Effector memory CD8-positive, alpha-beta T cell (primary cell): ENCODE data around the gene S100A16.

Source experiments
- ATAC-seq: fragments of 150-1000 bp; cut with Tn5 transposase; replicated peaks from 2 replicates; pipeline ENCODE4 v1.10.0; 2021; ENCODE audit warnings: mild to moderate bottlenecking, moderate library complexity
- DNase-seq, 3 experiments: peaks; one replicate each; pipeline ENCODE4 v3.0.0; 2021
- H3K27ac Mint-ChIP-seq, 2 donors: one replicate each; pipeline ENCODE4 v1.8.0; 2022; ENCODE audit warnings: mild to moderate bottlenecking in 2 of 2, mixed read lengths in 2 of 2, moderate library complexity in 2 of 2
- H3K27me3 Mint-ChIP-seq, 2 donors: one replicate each; pipeline ENCODE4 v1.8.0; 2022; ENCODE audit warnings: mixed read lengths in 2 of 2
- H3K36me3 Mint-ChIP-seq: one replicate; pipeline ENCODE4 v1.8.0; 2022; ENCODE audit warnings: mild to moderate bottlenecking, moderate library complexity, mixed read lengths; ENCODE audit not compliant: insufficient read depth
- H3K4me1 Mint-ChIP-seq, 2 donors: one replicate each; pipeline ENCODE4 v1.8.0; 2022; ENCODE audit warnings: low read depth in 2 of 2, mixed read lengths in 2 of 2
- H3K4me3 Mint-ChIP-seq, 2 donors: one replicate each; pipeline ENCODE4 v1.8.0; 2022; ENCODE audit warnings: mild to moderate bottlenecking in 2 of 2, mixed read lengths in 2 of 2, moderate library complexity in 2 of 2
- H3K9me3 Mint-ChIP-seq, 2 donors: one replicate each; pipeline ENCODE4 v1.8.0; 2022; ENCODE audit warnings: mixed read lengths in 2 of 2

Gene S100A16

DNA sequence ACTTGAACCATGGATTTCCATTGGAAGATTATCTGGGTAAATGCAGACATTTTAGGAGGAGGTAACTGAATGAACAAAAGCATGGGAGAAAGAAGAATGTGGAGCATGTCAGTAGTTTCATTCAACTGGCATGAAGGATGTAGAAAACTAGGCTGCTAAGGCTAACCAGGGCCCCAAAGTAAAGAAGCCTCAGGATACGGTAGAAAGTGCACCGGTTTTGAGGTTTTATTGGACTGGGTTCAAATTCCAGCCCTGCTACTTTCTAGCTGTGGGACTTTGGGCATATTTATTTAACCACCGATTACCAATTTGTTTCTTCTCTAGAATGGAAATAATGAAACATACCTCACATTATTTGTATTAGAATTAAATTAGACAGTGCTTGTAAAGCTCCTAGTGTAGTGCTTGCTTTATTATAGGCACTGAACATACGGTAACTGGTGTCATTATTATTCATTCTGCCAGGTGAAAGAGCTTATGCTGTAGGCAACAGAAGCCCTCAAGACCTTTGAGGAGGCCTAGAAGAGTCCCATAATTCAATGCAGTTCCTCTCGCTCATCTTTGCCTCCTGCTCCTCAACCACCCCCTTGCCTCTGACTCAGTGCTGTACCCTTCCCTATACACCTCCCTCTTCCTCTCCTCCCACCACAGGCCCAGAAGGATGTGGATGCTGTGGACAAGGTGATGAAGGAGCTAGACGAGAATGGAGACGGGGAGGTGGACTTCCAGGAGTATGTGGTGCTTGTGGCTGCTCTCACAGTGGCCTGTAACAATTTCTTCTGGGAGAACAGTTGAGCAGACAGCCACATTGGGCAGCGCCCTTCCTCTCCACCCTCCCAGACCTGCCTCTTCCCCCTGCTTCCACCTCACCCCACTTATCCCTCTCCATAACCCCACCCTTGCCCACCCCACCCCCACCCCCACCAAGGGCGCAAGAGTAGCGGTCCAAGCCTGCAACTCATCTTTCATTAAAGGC lies 18.4 kb upstream of the S100A16 start:
- Mint-ChIP-seq H3K36me3 (peaks cover 31% of the 10 kb centered on the region), H3K9me3 (no peaks in the 10 kb centered on the region), H3K4me3 (no peak overlapping the region)

DNA sequence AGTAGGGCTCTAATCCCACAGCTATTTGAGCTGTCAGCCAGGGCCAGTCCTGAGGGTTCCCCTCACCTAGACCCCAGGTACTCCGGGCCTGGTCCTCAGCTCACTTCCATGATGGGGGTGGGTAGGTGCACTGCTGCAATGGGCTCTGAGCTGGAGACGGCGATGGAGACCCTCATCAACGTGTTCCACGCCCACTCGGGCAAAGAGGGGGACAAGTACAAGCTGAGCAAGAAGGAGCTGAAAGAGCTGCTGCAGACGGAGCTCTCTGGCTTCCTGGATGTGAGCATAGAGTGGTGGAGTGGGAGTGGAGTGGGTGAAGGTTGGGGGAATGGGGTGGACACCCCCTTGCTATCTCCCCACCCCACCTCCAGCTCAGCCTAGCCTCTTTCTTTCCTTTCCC lies 17.4 kb upstream of the S100A16 start:
- no peak for ATAC-seq
- Mint-ChIP-seq H3K4me3 (no peak overlapping the region), H3K4me1 (peaks cover 10 to 22% of the 10 kb centered on the region in 2 donors), H3K27me3 (peaks cover 0 to 12% of the 10 kb centered on the region in 2 donors), H3K27ac (no peak overlapping the region), H3K9me3 (no peaks in the 10 kb centered on the region), H3K36me3 (peaks cover 28% of the 10 kb centered on the region)
- DNase-seq = no peak

More for the DNA sequence above, 18.4 kb upstream of the S100A16 start:
- H3K4me1 Mint-ChIP-seq = peaks cover 13 to 25% of the 10 kb centered on the region in 2 donors
- no peak for DNase-seq
- peaks cover 0 to 12% of the 10 kb centered on the region in 2 donors for H3K27me3 Mint-ChIP-seq
- H3K27ac Mint-ChIP-seq = no peak overlapping the region
- no peak for ATAC-seq

DNA sequence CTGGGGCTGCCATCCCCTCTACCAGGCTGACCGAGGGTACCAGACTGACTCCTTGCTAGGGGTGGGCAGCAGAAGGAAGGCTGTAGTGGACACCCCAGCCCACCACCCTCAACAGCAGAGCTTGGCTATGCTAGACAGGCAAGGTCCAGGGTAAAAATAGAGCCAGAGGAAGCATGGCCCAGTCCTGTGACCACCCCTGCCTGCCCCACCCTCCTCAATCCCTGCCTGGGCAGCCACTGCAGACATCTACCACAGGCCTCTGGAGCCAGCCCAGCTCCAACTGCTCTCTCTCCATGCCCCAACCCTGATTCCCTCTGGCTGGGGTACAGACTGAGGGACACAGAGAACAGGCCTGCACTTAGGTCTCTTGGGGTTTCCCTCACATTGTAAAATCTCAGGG lies 17.0 kb upstream of the S100A16 start:
- ATAC-seq (no peak), DNase-seq (no peak)
- H3K4me1 Mint-ChIP-seq = peaks cover 9 to 22% of the 10 kb centered on the region in 2 donors
- H3K9me3 Mint-ChIP-seq = no peaks in the 10 kb centered on the region
- peaks cover 0 to 12% of the 10 kb centered on the region in 2 donors for H3K27me3 Mint-ChIP-seq
- H3K4me3 Mint-ChIP-seq = no peak overlapping the region
- peaks cover 26% of the 10 kb centered on the region for H3K36me3 Mint-ChIP-seq
- no peak overlapping the region for H3K27ac Mint-ChIP-seq

DNA sequence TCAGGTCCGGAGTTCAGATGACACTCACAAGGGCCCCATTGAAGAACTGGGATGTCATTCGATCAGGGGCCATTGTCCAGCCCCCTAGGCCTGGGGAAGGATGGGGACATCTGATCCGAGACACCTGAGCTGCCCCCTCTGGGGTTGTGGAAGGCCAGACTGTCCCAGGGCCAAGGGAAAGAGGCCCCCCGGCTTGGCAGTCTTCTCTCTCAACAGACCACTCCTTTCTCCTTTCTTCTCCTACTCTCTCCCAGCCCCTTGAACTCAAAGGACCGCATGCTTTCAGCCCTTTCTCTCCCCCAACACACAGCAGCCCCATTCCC lies 16.4 kb upstream of the S100A16 start:
- Mint-ChIP-seq H3K36me3 (peaks cover 21% of the 10 kb centered on the region), H3K27me3 (peaks cover 0 to 12% of the 10 kb centered on the region in 2 donors), H3K27ac (no peak overlapping the region), H3K4me3 (no peak overlapping the region), H3K4me1 (peaks cover 7 to 19% of the 10 kb centered on the region in 2 donors), H3K9me3 (no peaks in the 10 kb centered on the region)
- ATAC-seq (no peak), DNase-seq (no peak)

DNA sequence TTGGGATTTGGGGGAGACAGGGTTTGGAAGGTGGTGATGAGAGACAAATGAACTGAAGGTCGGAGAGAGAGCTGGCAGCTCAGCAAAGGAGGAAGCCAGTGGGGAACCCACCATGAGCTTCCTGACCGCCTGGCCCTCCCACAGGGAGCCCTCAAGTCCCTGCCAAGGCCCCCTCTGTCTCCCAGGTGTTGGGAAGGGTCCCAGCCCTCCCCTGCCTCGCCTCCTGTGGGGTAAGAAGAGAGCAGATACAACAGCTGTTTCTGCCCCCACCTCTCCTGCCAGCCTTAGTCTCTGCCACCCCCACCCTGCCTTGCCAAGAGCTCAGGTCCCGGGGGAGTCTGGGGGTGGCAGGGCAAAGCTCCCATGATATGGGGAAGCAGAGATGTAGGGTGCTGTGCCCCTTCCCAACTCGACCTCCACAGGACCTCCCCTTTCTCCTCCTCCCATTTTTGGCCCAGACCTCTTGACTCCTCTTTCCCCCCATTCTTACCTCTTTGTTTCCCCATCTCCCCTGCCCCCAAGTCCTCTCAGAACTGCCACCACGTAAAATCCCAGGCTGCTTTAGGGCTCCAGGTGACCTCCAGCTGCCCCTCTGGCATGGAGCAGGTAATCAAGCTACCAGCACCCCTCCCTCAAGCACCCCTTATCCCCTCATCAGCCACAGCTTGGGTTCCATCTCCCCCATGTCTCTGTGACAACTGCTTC lies 15.9 kb upstream of the S100A16 start:
- peaks cover 7 to 17% of the 10 kb centered on the region in 2 donors for H3K4me1 Mint-ChIP-seq
- no peak overlapping the region for H3K27ac Mint-ChIP-seq
- no peaks in the 10 kb centered on the region for H3K9me3 Mint-ChIP-seq
- peaks cover 16% of the 10 kb centered on the region for H3K36me3 Mint-ChIP-seq
- ATAC-seq = no peak
- peaks cover 0 to 12% of the 10 kb centered on the region in 2 donors for H3K27me3 Mint-ChIP-seq
- DNase-seq = no peak
- no peak overlapping the region for H3K4me3 Mint-ChIP-seq

DNA sequence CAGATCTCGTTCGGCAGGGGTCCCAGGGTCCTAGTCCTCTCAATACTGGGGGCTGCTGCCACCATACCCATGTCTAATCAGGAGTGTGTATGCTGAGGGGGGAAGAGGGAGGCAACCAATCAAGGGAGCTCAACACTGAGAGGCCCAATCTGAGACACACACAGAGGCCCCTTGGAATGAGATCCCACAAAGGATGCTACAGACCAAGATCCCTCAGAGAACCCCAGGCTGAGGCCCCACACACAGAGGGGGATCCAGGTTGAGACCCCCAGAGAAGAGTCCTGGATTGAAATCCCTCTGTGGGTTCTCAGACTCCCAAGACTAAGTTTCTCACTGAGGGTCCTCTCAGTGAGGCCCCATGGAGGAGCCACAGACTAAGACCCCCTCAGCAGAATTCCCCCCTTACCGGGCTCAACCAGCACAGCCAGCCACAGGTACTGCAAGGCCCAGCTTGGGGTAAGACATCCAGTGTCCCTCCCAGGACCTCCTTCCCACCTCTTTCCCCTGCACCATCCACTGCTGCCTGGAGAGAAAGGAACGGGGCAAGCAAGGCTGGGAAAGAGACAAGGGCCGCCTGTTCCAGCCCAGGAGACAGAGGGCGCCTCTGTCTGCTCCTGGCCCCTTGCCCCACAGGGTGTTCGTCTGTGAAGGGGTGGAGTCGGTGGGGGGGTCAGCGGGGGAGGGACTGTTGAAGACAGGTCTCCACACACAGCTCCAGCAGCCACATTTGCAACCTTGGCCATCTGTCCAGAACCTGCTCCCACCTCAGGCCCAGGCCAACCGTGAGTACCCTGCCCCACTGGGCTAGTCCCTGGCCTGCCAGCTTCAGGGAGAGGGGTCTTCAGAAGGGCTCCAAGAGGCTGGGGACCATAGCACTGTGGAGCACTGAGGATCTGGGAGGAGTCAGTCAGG lies 15.0 kb upstream of the S100A16 start, which contains the start of gene S100A1:
TSS of gene S100A1 (plus strand) at position 720 of the 912 bp plus-strand sequence. CDS start 2,088 bp downstream, outside the sequence.
- ATAC-seq = no peak
- no peak for DNase-seq
- peaks cover 0 to 12% of the 10 kb centered on the region in 2 donors for H3K27me3 Mint-ChIP-seq
- no peak within 1 kb of the TSS for H3K4me3 Mint-ChIP-seq
- peak within 1 kb of the TSS in 1 of 2 donors; percentile 62 for H3K27ac Mint-ChIP-seq
- no peaks in the 10 kb centered on the region for H3K9me3 Mint-ChIP-seq
- peaks cover 9% of the 10 kb centered on the region for H3K36me3 Mint-ChIP-seq
- H3K4me1 Mint-ChIP-seq = peaks cover under 1 to 9% of the 10 kb centered on the region in 2 donors

DNA sequence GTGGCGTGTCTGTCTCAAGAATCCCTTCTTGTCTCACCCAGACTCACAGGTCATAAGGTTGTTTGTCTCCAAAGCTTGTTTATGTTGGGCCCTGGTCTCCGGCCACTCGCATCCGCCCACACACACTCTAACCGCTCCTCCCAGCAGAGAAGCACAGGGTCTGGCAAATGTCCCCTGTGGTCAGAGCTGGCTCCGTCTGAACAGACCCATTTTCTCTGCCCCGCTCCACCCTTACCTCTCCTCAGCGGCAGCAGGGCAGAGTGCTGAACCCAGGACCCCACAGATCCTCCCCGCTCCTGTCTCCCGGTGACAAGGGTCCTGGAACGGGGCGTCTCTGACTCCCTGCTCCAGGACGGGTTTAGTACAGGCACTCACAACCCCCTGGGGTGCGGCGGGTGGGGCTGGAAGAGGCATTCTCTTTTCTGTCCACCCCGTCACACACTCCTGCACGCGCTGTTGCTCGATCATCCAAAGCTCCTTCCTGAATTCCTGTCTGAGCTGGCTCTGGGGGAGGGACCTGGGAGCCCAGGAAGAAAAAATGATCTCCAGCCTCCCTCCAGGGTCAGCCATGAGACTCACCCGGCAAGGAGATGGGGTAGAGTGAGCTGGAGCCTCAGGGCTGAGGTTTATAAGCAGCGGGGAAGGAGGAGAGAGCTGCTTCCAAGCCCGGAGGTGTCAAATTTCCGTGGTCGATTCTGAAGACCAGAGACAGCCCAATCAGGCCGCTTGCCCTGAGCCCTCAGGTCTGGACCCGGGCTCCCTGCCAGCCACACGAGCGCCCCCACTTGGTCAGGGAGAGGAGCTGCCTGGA lies 14.2 kb upstream of the S100A16 start, which contains the start of gene S100A13:
TSS of gene S100A13 (minus strand) at position 602 of the 811 bp plus-strand sequence. CDS start 1,033 bp downstream, outside the sequence.
- Mint-ChIP-seq H3K4me1 (peaks cover 0 to 3% of the 10 kb centered on the region in 2 donors), H3K4me3 (no peak within 1 kb of the TSS), H3K9me3 (no peaks in the 10 kb centered on the region), H3K27me3 (peaks cover 0 to 12% of the 10 kb centered on the region in 2 donors), H3K36me3 (peaks cover 6% of the 10 kb centered on the region), H3K27ac (peak within 1 kb of the TSS in 1 of 2 donors; percentile 62)
- DNase-seq = no peak
- no peak for ATAC-seq

DNA sequence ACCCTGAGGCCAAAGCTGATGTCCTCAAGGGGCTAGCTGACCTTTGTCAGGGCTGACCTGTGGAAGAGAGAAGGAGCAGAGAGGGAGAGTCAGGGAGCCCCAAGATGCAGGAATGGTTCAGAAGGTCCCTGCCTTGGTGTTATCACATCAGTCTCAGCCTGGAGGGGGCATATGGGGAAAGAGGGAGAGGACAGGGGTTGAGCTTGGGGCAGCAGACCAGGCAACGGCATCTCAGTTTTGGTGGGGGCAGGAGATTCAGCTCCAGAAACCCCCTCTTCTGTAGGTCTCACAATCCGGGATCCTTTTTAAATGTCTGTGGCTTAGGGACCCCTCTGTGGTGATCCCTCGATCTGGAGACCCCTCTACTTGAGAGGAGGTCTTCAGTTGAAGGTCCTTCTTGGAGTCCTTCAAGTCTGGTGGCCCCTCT lies 13.6 kb upstream of the S100A16 start:
- peaks cover 8% of the 10 kb centered on the region for H3K36me3 Mint-ChIP-seq
- no peaks in the 10 kb centered on the region for H3K9me3 Mint-ChIP-seq
- peaks cover 0 to 12% of the 10 kb centered on the region in 2 donors for H3K27me3 Mint-ChIP-seq
- no peak overlapping the region for H3K27ac Mint-ChIP-seq
- no peak overlapping the region for H3K4me3 Mint-ChIP-seq
- DNase-seq (no peak), ATAC-seq (no peak)
- peaks cover 0 to 3% of the 10 kb centered on the region in 2 donors for H3K4me1 Mint-ChIP-seq

DNA sequence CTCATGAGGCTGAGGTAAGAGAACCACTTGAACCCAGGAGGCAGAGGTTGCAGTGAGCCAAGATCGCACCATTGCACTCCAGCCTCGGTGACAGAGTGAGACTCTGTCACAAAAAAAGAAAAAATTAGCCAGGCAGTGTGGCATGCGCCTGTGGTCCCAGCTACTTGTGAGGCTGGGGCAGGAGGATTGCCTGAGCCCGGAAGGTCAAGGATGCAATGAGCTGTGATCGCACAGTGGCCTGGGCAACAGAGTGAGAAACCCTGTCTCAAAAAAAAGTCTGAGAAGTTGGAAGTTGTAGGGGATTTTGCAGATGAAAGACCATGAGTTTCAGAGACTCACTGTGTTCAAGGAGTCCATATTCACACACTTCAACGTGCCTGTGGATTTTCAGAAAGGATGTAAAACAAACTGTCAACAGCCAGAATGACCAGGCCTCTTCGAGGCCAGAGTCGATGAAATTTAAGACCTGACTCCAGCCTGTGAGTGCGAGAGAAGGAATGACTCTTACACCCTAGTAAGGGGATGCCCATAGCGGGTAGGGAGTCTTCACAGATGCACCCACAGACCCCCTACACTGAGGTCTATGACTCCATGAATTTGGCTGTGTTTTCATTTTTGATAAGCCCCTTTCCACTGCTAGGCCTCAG lies 12.2 kb upstream of the S100A16 start:
- Mint-ChIP-seq H3K36me3 (peaks cover 9% of the 10 kb centered on the region), H3K4me3 (no peak overlapping the region), H3K27me3 (peaks cover 0 to 12% of the 10 kb centered on the region in 2 donors), H3K4me1 (peaks cover 0 to 3% of the 10 kb centered on the region in 2 donors), H3K27ac (no peak overlapping the region), H3K9me3 (no peaks in the 10 kb centered on the region)
- DNase-seq (no peak), ATAC-seq (no peak)

DNA sequence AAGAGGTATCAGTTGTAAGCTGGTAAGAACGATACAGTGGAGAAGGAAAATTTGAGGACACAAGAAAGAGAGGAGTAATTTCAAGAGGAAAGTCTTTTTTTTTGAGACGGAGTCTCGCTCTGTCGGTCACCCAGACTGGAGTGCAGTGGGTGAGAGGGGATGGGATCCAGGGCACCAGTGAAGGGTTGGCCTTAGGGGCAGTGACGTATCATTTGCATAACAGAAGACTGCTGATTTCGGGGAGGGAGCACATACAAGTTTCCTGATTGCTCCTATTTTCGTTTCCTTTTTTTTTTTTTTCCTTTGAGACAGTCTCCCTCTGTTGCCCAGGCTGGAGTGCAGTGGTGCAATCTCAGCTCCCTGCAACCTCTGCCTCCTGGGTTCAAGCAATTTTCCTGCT lies 10.2 kb upstream of the S100A16 start:
- DNase-seq = no peak
- Mint-ChIP-seq H3K27ac (no peak overlapping the region), H3K27me3 (peaks cover 0 to 12% of the 10 kb centered on the region in 2 donors), H3K4me3 (no peak overlapping the region), H3K9me3 (no peaks in the 10 kb centered on the region), H3K4me1 (peaks cover 0 to 3% of the 10 kb centered on the region in 2 donors), H3K36me3 (peaks cover 6% of the 10 kb centered on the region)
- ATAC-seq = no peak

DNA sequence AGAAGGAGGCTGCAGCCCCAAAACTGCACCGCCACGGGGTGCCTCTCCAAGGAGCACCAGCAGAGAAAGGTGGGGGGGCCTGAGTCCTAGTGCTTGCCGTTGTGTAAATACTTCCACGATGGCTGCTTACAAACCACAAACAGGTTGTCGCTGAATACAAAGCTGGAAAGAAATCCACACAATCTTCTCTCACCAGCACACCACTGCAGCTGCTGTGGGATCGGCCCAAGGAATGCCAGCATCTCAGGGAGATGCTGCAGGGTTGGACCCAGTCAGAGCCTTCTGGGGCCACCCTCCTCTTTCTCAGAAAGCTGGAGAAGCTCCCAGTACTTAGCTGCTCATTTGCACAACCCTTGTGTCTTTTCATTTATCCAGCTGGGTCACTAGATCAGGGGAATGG lies 6.2 kb upstream of the S100A16 start:
- ATAC-seq = no peak
- Mint-ChIP-seq H3K27me3 (no peaks in the 10 kb centered on the region), H3K27ac (no peak overlapping the region), H3K4me3 (no peak overlapping the region), H3K9me3 (no peaks in the 10 kb centered on the region), H3K36me3 (peaks cover 3% of the 10 kb centered on the region), H3K4me1 (no peaks in the 10 kb centered on the region)
- no peak for DNase-seq

DNA sequence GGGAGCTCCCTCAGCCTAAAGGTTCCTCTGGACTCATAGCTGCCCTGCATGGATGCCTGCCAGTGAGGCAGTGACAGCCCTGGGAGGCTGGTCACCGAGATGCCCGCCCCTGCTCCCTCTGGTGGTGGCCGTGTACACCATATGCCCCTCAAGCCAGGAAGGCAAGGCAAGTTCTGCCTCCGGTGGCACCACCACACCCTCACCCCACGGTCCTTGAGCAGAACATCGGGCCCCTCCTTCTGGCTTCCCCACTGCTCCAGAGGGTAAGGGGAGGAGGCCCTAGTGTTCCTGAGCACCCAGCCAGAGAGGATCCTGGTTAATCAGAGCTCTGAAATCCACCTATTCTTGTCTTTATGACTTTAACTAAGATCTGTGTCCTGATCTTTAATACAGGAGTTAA lies 4.7 kb upstream of the S100A16 start:
- Mint-ChIP-seq H3K36me3 (peaks cover 3% of the 10 kb centered on the region), H3K9me3 (no peaks in the 10 kb centered on the region), H3K27me3 (no peaks in the 10 kb centered on the region), H3K27ac (peak overlapping the region in 1 of 2 donors; percentile 5), H3K4me1 (no peaks in the 10 kb centered on the region), H3K4me3 (no peak overlapping the region)
- peak; percentile 86 for ATAC-seq
- DNase-seq = peak; percentile 52 to 54 (median 54)
